ENCODE data around the gene ATG4C.

ATG4C gene

GRCh38 chr1:62799688-62800087 lies 15.8 kb downstream of the ATG4C start:
- TF ChIP-seq, protein P1, sequence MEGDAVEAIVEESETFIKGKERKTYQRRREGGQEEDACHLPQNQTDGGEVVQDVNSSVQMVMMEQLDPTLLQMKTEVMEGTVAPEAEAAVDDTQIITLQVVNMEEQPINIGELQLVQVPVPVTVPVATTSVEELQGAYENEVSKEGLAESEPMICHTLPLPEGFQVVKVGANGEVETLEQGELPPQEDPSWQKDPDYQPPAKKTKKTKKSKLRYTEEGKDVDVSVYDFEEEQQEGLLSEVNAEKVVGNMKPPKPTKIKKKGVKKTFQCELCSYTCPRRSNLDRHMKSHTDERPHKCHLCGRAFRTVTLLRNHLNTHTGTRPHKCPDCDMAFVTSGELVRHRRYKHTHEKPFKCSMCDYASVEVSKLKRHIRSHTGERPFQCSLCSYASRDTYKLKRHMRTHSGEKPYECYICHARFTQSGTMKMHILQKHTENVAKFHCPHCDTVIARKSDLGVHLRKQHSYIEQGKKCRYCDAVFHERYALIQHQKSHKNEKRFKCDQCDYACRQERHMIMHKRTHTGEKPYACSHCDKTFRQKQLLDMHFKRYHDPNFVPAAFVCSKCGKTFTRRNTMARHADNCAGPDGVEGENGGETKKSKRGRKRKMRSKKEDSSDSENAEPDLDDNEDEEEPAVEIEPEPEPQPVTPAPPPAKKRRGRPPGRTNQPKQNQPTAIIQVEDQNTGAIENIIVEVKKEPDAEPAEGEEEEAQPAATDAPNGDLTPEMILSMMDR (conservative IDR thresholded peaks at IDR 0.05; ENCODE audit: low read depth, low read length): no peak
- no peaks in the 10 kb centered on the region for H3K79me2 ChIP-seq (ENCODE audit: insufficient read depth, low read depth)
- H3K27ac ChIP-seq: no peak overlapping the region
- peaks cover 48% of the 10 kb centered on the region for H3K4me1 ChIP-seq (ENCODE audit: low read depth, poor library complexity, severe bottlenecking)
- H2AFZ ChIP-seq (ENCODE audit: low read depth): no peak overlapping the region
- H3K27me3 ChIP-seq (ENCODE audit: insufficient read depth, low read depth): no peaks in the 10 kb centered on the region
- H3K36me3 ChIP-seq (ENCODE audit: insufficient read depth): no peaks in the 10 kb centered on the region
- H3K9ac ChIP-seq: no peak overlapping the region
- H4K20me1 ChIP-seq (ENCODE audit: insufficient read depth): no peaks in the 10 kb centered on the region
- H3K4me2 ChIP-seq: no peak overlapping the region
- H3K4me3 ChIP-seq (IDR thresholded peaks at IDR 0.05; ENCODE audit: insufficient read depth, low read depth, low read length): no peak overlapping the region

- no peaks in the 10 kb centered on the region for H3K79me2 ChIP-seq (ENCODE audit: insufficient read depth, low read depth)
- H3K27ac ChIP-seq: peak overlapping the region; percentile 26; the same call in 1 of the 2 replicates
- no peak overlapping the region for H3K9ac ChIP-seq
- peaks cover 48% of the 10 kb centered on the region for H3K4me1 ChIP-seq (ENCODE audit: low read depth, poor library complexity, severe bottlenecking)
- H2AFZ ChIP-seq (ENCODE audit: low read depth): no peak overlapping the region
- no peaks in the 10 kb centered on the region; the same call in 1 of the 2 replicates for H3K27me3 ChIP-seq (ENCODE audit: insufficient read depth, low read depth)
- TF ChIP-seq, protein P1 (conservative IDR thresholded peaks at IDR 0.05; ENCODE audit: low read depth, low read length): no peak
- no peaks in the 10 kb centered on the region for H3K36me3 ChIP-seq (ENCODE audit: insufficient read depth)
- no peak overlapping the region for H3K4me3 ChIP-seq (IDR thresholded peaks at IDR 0.05; ENCODE audit: insufficient read depth, low read depth, low read length)
- peak overlapping the region; percentile 66 for H3K4me2 ChIP-seq
- no peaks in the 10 kb centered on the region for H4K20me1 ChIP-seq (ENCODE audit: insufficient read depth)
These were observed 16.3 kb downstream of the ATG4C start for GRCh38 chr1:62800281-62800680.

GRCh38 chr1:62800825-62801306 lies 16.9 kb downstream of the ATG4C start:
- Histone ChIP-seq H3K4me1 (ENCODE audit: low read depth, poor library complexity, severe bottlenecking) (peaks cover 48% of the 10 kb centered on the region), H3K9ac (no peak overlapping the region), H3K27ac (peak overlapping the region; percentile 26; the same call in 1 of the 2 replicates), H3K79me2 (ENCODE audit: insufficient read depth, low read depth) (no peaks in the 10 kb centered on the region), H3K27me3 (ENCODE audit: insufficient read depth, low read depth) (no peaks in the 10 kb centered on the region; the same call in 1 of the 2 replicates), H3K4me2 (peak overlapping the region; percentile 66), H2AFZ (ENCODE audit: low read depth) (no peak overlapping the region), H3K36me3 (ENCODE audit: insufficient read depth) (no peaks in the 10 kb centered on the region), H3K4me3 (IDR thresholded peaks at IDR 0.05; ENCODE audit: insufficient read depth, low read depth, low read length) (no peak overlapping the region), H4K20me1 (ENCODE audit: insufficient read depth) (no peaks in the 10 kb centered on the region)
- TF ChIP-seq, protein P1 (conservative IDR thresholded peaks at IDR 0.05; ENCODE audit: low read depth, low read length): no peak

DNA sequence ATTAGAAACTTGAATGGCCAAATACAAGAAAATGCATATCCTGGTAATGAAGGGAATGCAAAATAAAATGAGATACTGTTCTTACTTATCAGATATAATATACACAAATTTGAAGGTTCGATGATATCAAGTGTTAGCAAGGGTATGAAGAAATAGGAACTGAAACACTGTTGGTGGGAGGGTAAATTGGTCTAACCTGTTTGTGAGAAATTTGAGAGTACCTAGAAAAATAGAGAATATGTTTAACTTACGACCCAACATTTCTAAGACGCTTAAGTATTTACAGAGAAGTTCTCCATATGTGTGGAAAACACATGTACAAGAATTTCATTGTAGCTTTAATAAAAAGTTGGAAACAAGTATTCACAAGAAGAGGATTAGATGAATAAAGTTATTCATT lies 25.9 kb downstream of the ATG4C start:
- Histone ChIP-seq H3K27me3 (ENCODE audit: insufficient read depth, low read depth) (no peaks in the 10 kb centered on the region; the same call in 1 of the 2 replicates), H3K4me2 (peak overlapping the region; percentile 79), H3K9ac (no peak overlapping the region), H2AFZ (ENCODE audit: low read depth) (no peak overlapping the region), H3K27ac (peak overlapping the region; percentile 34; the same call in 1 of the 2 replicates), H4K20me1 (ENCODE audit: insufficient read depth) (no peaks in the 10 kb centered on the region), H3K36me3 (ENCODE audit: insufficient read depth) (no peaks in the 10 kb centered on the region), H3K4me3 (IDR thresholded peaks at IDR 0.05; ENCODE audit: insufficient read depth, low read depth, low read length) (peak overlapping the region; percentile 30), H3K4me1 (ENCODE audit: low read depth, poor library complexity, severe bottlenecking) (peaks cover 43% of the 10 kb centered on the region), H3K79me2 (ENCODE audit: insufficient read depth, low read depth) (no peaks in the 10 kb centered on the region)
- TF ChIP-seq, protein P1 (conservative IDR thresholded peaks at IDR 0.05; ENCODE audit: low read depth, low read length): no peak

Measured in KMS-11 (cell line).